Neural progenitor cell (in vitro differentiated cells): ENCODE measurements around the gene RTN1.
A peak's percentile ranks its signal among the peaks of the same experiment; 100 is the strongest.

Source experiments
- EZH2 ChIP-seq: fragments of 200-600 bp; sonication (generic); IDR thresholded peaks from 2 replicates; pipeline ENCODE4 v1.6.1; 2017; ENCODE audit warnings: antibody characterized with exemption, mild to moderate bottlenecking, moderate library complexity
- EZH2phosphoT487 ChIP-seq: fragments of 200-600 bp; sonication (generic); IDR thresholded peaks from 2 replicates; pipeline ENCODE4 v1.6.1; 2017; ENCODE audit warnings: antibody characterized with exemption
- TF ChIP-seq, protein P1 (sequence below): fragments of 200-600 bp; sonication (generic); IDR thresholded peaks from 2 replicates; pipeline ENCODE4 v1.5.1; 2017; ENCODE audit warnings: antibody characterized with exemption, mild to moderate bottlenecking

DNA sequence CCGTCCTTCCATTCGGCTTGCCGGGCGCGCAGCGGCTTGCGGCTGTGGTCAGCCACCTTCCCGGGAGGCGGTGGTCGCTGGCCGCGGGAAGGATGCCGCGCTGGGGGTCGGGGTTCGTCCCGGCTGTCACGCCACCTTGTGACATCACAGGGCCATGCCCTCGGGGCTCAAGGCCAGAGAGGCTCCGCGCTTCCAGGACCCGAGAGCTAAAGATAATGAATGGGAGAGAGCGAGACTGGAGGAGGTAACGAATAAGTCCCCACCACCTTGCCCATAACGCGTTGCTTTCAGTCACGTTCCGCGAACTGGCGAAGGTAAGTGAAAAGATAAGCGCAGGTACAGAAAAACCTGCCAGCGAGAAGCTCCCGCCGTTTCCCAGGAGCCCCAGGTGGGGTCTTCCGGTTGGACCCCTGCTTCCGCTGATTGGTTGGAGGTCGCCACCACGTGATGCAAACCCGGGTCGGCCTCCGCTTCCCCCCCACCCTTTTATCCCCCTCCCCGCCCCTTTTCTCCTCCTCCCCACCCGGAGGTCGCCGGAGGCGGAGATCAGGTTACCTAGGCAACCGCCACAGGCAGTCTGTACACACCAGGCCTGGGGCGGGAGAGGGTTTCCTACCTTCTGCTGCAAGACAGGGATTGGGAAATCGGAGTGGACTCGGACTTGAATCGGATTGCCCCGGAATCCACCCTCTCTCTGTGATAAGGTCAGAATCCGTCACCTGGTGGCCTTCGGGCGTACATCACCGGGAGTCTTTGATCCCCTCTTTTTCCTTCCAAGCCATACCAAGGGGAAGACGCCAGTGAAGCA lies 49.2 kb upstream of the RTN1 start, which contains the start of gene LRRC9:
- TF ChIP-seq EZH2phosphoT487 = peak; percentile 20
- TF ChIP-seq, protein P1, sequence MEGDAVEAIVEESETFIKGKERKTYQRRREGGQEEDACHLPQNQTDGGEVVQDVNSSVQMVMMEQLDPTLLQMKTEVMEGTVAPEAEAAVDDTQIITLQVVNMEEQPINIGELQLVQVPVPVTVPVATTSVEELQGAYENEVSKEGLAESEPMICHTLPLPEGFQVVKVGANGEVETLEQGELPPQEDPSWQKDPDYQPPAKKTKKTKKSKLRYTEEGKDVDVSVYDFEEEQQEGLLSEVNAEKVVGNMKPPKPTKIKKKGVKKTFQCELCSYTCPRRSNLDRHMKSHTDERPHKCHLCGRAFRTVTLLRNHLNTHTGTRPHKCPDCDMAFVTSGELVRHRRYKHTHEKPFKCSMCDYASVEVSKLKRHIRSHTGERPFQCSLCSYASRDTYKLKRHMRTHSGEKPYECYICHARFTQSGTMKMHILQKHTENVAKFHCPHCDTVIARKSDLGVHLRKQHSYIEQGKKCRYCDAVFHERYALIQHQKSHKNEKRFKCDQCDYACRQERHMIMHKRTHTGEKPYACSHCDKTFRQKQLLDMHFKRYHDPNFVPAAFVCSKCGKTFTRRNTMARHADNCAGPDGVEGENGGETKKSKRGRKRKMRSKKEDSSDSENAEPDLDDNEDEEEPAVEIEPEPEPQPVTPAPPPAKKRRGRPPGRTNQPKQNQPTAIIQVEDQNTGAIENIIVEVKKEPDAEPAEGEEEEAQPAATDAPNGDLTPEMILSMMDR = peak; percentile 19
- TF ChIP-seq EZH2 = peak; percentile 41
